HG03066 (cell line): ENCODE measurements around the gene SORBS1.

Source experiments
- ATAC-seq: cut with Tn5 transposase; IDR thresholded peaks from one replicate; pipeline ENCODE4 v1.9.1; 2021; ENCODE audit warnings: low read depth; ENCODE audit not compliant: unreplicated experiment

The SORBS1 gene

DNA sequence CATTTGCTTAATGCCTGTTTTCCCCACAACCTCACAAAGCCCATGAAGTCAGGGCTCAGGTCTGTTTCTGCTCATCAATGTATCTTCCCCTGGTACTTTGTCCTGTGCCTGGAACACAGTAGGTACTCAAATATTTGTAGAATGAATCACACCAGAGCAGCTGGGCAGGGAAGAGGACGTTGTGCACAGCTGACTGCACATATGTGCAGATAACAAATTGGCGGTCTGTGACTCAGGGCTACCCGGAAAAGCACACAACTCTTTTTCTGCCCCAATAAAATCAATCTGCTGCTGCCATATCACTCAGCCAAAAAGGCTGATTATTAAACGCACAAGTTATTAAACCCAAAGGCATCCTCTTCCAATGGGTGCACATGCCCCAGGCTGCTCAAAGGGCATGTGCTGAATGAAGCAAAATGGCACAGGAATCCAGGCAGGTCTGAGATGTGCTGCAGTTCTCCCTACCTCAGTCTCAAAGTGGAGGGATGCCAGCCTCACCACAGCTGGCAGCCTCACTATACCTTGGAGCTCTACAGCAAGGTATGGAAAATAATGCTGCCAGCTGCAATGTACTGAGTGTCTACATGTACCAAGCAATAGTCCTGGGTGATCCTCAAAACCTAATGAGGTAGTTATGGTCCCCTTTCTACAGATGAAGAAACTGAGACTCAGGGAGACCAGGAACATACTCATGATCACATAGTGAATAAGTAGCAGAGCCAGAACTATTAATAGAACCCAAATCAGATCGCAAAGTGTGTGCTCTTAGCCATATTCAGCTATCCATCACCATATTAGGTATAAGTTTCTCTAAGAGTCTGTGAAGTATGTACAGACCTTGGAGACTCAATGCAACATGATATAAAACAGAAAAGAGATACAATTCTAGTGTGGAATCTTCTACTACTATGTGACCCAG lies 43.4 kb downstream of the SORBS1 start:
- ATAC-seq: no peak

DNA sequence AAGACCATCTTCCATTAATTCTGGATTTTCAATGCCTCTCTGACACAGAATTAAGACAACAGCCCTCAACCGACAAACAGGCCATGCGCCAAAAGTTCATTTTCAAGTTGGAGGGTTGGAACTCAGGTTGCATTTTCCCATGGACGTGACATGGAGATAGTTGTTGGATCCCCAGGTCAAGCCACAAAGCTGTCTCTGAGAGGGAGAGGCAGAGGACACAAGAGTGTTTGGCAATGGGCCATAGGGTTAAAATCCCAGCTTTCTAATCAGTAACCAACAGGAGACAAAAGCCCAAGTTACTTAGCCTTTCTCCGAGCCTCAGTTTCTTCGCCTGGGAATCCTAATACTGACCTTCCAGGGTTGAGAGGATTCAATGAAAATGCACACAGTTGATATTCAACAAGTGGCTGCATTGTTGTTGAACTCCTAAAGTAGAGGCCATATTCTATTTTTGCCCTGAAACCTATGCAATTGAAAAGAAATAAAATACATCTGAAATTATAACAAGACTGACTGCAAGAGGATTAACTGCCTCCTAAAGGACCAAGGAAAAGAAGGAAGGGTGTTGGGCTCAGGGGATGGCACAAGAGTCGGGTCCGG lies 44.3 kb downstream of the SORBS1 start:
- no peak for ATAC-seq

DNA sequence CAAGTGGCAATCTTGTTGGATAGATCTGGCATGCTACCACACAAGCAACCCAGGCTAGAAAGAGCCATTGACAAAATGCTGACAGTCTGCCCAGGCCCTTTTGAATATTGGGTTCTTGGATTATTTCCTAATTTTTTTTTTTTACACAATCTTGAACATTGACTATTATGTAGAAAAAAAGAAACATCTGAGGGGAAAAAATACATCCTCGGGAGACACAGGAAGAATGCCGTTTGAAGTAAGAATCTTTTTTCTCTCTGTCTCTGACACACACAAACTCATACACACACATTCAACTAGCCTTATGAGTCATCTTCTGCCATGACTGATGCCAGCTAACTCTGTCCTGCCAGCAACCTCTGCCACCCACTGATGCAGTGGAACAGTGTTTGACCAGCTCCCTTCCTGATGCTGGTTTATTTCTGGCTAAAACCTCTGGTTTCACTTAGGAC lies 47.2 kb downstream of the SORBS1 start:
- ATAC-seq: no peak

DNA sequence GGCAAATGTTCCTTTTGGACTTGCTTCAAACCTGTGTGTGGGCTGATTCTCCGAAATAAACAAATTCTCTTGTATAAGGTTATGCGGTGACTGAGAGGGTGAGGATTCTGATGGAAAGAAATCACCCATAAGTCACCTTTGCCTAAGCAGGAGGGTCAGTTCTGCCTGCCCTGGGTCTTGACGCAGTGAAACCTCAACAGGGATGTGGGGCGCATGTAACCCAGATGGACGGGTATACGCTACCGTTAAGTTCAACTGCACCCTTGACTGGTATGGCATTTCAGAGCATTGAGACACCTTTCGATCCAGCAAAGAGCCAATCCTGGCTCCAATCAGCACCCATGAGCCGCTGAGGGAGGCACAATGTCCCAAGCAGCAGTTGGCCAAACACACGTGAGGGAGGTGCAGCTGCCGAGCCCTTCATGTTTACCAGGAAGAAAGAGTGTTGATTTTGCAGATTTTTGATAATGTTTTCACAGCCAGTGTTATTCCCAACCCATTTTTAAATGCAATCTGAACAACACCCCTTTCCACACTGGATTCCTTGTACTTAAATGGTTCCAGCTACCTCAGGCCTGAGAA lies 48.1 kb downstream of the SORBS1 start:
- ATAC-seq: no peak

DNA sequence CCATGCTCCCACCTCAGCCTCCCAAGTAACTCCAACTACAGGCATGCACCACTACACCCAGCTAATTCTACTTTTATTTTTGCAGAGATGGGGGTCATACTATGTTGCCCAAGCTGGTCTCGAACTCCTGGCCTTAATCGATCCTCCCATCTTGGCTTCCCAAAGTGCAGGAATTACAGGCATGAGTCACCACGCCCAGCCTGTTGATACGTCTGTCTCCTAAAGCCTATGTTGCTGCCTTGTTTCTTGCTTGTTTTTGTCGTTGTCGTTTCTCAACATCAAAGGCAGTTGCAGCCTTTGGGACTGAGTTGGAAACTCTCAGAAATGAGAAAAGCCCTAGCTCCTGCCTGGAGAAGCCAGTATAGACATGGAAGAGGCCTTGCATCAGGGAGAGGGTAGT lies 49.9 kb downstream of the SORBS1 start:
- ATAC-seq: no peak

DNA sequence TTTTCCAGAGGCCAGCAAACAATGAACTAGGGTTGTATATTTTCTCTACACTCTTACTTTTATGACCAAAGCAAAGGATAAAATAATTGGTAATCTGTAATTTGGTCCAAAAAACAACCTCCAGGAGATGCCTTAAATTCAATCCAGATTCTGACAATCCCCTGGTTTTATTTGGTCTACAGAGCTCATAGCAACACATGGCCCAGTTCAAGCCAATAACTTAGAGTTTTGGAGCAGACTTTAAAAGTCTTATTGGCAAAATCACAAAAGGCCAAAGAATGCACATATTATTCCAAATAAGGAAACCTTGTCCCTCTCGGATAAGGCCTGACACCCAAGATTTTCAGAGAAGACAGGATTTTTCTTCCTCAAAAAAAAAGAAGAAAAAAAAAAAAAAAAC lies 51.9 kb downstream of the SORBS1 start:
- ATAC-seq: no peak

DNA sequence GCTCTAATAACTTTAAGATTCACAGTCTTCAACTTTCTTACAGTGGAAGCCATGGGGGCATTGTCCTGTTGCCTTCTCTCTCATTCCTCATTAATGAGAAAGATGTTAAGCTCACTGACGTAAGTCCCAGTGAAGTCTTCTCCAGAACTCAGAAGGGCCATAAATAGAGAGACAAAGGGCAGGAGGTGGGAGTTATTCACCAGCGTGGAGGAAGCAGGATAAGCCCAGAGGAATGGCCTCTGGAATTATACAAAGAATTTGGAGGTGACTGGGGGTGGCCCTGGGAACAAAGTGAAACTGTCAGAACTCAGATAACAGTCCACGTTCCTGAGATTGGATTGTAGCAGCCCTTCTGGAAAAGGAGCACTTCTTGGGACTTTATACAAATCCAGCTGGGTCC lies 52.4 kb downstream of the SORBS1 start:
- ATAC-seq: no peak

DNA sequence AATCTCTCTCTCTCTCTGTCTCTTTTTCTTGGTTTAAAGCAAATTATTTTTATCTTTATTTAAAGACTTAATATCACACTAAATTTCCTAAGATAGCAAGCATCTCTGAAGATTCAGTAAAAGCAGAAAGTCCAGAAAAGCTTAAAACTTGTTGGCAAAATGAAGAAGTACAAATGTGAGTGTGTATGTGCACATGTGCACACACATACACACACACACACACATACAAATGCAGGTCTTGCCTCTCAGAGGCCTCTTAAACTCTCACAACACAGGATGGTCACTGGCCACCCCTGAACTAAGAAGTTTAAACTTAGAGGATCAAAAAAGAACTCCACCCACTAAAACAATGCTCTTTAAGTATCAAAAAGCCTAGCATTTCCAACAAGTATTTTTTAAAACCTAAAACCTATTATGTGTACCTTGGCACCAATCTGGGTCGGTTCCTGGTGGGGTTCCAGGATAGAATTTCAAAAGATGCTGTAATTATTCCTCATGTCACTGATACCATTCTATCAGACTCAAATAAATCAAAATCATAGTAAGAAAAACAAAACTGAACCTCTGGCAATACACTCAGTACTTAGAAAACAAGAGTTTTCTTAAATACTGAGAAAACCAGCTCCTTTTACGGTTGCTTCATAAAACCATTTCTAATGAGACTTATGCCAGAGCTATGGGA lies 55.0 kb downstream of the SORBS1 start:
- ATAC-seq: no peak

DNA sequence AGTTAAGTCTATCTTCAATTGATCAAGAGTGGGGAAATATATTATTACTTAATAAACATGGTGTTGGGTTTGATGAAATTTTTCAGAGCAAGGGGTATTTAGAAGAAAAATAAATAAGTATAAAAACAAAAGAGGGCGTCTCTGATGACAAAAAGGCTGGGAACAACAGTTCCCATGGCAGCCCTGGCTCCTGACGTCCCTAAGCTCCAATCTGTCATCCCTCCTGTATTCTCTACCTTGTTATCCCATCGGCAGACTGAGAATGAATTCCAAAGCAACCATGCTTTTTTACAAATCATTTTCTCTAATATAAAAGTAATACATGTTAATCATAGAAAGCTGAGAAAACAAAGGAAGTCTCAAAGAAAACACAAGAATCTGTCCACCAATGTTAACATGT lies 55.5 kb downstream of the SORBS1 start:
- ATAC-seq: no peak

DNA sequence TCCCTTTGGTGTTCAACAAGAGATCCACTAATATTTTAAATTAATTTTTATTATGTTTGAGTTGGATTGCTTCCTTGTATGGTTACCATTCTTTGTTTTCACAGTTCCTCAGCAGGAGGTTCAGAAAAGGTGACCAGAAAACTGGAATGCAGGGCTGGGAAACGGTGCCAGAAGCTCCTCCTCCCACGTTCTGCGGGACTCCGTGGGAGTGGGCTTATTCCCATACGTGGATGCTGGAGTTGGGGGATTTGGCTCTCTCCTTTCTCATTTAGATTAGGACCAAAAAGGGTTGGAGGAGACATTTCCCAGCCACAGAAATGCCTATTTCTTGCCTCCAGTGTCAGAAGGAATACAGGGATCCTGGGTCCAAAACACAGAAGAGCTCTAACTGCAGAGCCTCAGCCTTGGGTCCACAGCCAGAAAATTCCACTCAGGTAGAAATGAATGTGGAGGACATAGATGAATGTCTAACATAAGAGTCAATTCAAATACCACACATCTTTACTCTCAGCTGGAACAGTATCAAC lies 56.0 kb downstream of the SORBS1 start:
- ATAC-seq: no peak

DNA sequence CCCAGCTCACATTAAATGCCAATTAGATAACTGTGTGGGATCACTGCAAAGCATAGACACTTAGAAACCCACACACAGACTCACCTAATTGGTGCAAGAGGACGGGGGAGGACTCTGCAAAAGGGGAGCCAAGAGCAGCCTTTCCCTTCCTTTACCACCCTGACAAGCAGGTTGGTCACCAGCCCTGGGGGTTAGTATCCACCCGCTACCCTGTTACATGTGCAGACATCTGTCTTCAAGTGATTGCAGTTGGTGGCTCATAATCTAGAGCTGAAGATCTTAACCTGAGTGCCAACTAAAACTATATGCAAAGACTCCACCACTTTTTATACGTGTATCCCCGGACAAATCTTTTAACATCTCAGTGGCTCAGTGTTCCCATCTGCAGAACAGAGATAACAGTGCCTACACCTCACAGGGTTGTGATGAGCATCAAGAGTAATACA lies 56.9 kb downstream of the SORBS1 start:
- ATAC-seq: no peak

DNA sequence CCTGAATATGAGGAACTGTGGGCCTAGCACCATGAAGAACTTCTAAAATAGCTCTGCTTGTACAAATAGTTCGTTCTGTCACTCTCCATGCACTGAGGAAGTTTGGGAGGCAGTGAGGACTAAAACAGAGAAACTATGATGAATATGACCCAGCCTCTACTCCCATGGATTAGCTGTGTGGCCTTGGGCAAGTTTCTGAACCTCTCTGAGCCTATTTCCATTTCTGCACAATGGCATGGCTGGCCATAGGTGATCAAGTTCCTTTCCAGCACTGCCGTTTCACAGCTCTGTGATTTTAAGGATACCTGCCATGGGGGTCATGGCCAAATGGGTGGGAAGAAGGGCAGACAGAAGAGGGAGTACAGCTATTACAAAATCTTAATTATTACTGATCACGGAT lies 57.6 kb downstream of the SORBS1 start:
- ATAC-seq: no peak

DNA sequence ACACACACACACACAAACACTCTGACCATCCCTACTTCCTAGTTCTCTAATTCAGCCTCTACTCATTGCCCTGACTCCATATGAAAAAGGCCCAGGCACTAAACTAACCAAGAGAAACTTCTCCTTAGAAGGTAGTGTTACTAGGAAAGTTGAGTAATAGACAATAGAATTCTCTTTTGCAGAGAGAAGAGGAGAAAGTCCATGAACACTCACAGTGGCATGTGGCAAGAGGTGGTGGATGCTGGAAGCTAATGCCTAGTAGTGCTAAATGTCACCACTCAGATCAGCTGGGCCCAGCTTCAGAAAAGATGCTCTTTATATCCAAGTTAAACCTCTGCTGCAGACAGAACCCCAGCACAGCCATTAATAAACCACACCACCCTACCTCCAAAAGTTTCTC lies 58.2 kb downstream of the SORBS1 start:
- ATAC-seq: no peak

DNA sequence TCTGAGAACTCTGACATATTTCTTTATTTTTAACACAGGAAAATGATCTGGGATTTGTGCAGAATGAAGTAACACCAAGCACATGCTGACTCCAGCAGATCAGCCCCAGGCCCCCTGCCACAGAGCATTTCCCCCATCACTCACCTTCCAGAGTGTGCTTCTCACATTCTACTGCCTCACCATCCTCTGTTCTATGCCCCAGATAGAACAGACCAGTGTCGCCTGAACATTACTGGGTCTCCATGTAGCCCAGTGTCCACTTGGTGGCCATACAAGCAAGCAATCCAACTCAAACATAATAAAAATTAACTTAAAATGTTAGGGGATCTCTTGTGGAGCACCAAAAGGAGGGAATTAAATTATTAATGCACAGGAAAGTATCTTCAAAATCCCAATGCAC lies 58.8 kb downstream of the SORBS1 start:
- ATAC-seq: no peak

DNA sequence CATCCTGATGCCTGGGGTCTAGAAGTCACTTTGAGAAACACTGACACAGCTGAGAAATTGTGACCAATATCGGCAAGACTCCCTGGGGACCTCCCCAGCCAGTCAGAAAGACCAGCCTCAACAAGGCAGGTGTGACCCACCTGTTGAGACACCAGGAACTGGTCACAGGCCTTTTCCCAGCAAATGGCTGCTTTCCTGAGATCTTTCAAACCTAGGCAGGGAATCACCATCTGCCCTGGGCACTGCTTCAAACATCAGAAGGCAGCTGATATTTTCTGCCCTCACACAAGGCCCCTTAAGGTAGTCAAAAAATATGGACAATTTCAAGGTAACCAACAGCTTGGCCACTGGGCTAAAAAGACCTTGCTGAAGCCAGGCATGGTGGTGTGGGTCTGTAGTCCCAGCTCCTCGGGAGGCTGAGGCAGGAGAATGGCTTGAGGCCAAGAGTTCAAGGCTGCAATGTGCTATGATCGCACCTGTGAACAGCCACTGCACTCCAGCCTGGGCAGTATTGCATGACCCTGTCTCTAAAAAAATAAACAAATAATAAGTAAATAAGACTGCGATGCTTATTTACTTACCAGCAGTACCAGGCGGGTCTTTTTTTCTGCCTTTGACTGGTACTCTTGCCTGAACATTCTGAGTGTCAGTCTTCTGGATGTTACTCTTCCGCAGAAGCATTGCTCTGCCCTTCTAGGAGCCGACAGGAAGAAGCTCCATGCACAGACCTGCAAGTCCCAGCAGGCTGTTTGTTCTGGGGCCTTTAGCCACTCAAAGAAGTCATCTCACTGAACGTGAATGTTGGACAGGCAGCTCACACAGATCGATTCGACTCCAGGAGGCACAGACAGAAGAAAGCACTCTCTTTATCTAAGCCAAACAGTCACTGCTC lies 59.7 kb downstream of the SORBS1 start:
- ATAC-seq: no peak

DNA sequence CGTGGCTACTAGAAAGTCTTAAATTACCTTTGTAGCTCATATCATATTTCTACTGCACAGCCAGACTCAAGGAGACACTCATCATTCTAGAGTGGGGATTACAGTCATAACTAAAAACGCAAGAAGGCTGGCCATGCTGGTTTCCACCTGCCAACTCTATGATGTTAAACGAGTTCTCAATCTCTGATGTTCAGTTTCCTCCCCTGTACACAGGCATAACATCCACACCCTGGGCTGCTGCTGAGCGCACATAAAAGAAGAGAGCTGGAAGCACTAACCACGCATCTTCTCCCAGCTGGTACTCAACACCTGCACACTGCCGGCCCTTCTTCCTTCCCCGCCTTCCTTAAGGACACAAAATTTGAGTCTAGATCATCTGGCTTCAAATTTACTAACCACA lies 60.5 kb downstream of the SORBS1 start:
- ATAC-seq: no peak

DNA sequence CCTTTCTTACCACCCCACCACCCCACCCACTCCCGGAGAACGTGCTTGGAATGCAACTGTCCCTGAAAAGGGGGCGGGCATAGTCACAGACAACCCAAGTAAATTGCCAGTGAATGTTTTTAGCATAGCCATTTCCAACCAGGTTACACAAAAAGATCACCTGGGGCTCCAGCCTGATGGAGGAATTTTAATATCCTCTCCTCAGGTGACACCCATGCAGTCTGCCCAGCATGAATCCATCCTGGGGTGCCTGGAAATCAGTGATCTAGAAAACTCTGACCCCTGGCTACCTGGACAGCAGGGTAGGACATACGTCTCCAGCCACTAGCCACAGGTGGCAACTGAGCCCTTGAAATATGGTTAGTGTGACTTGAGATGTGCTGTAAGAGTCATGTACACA lies 61.1 kb downstream of the SORBS1 start:
- no peak for ATAC-seq

DNA sequence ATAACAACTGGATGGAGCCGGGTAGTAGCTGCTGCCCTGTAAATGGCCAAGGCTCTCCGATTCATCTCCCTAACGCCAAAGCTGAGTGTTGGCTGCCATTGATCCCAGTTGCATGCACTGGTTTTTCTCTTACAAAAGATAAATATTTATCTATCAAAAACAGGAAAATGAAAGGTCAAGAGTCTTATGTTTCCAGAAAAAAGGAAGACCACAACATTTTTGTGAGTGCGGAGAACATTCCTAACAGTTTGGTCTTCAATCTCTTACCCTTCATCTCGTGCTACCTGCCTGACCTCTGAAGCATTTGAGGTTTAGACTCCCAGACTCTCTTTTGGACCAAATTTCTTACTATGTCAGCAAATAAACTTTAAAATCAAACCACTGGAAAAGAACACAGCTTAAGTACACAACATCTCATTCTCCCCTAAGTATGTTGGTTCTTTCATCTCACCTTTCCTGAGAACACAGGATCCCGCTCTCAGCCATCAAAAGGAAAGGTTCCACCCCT lies 61.6 kb downstream of the SORBS1 start:
- no peak for ATAC-seq

DNA sequence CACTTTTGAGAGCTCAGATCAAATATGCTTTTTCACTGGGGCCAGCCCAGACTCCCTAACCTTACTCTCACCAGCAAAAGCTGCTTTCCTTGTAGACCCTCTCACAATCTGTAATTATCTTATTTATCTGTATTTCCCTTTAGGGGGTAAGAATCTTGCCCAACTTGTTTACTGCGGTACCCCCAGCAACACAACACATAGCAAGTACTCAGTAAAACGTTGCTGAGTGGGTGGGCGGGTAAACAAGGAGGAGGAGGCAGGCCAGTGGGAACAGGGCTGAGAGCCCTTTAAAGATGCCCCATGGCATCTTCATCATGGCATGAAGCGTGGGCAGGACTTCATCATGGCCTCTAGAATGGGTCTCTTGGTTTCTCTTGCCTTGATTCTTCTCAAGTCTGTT lies 64.2 kb downstream of the SORBS1 start:
- no peak for ATAC-seq
